H1 (cell line): ENCODE data around the gene MBP. TPM values are rescaled to one million over a fixed set of nuclear protein-coding genes. Genes with fewer than 3 reads are reported as not detected.

Source experiments
- CTCF ChIA-PET: fragments of 300-600 bp; sonication (Branson Sonifier 250); formaldehyde crosslinking; loops from one replicate; lab custom pipeline; 2021; ENCODE audit not compliant: partially characterized antibody; lab: Charles Lee
- POLR2A ChIA-PET: fragments of 300-600 bp; sonication (Branson Sonifier 250); formaldehyde crosslinking; loops from one replicate; lab custom pipeline; 2021; ENCODE audit warnings: inconsistent platforms; ENCODE audit not compliant: partially characterized antibody; lab: Charles Lee
- DNase-seq, 2 experiments: peaks; one replicate each; pipeline versions ENCODE4 v3.0.0 to v3.0.0-alpha.2; 2010 to 2022; ENCODE audit warnings: low spot score in 2 of 2, low read depth in 1 of 2, mixed read lengths in 1 of 2
- FAIRE-seq: peaks from 2 replicates; lab custom pipeline; 2011; peaks lifted over from hg19 to GRCh38; lab: Jason Lieb, UNC
- H2AFZ ChIP-seq: 2 replicates; pipeline ENCODE4 v1.8.1; 2012; ENCODE audit warnings: low read length, inconsistent platforms
- H2AK5ac ChIP-seq: 2 replicates; pipeline ENCODE4 v1.6.1; 2013; ENCODE audit warnings: low read depth, low read length
- H2BK120ac ChIP-seq: replicated peaks from 2 replicates; pipeline ENCODE3; 2013; ENCODE audit warnings: low read depth, low read length, inconsistent platforms
- H2BK12ac ChIP-seq: 2 replicates; pipeline ENCODE4 v1.6.1; 2013; ENCODE audit warnings: low read depth, low read length
- H2BK15ac ChIP-seq: 2 replicates; pipeline ENCODE4 v1.6.1; 2013; ENCODE audit warnings: low read length
- H2BK20ac ChIP-seq: 2 replicates; pipeline ENCODE4 v1.6.1; 2013; ENCODE audit warnings: low read length
- H2BK5ac ChIP-seq: 2 replicates; pipeline ENCODE4 v1.6.1; 2013; ENCODE audit warnings: low read depth, low read length
- H3K14ac ChIP-seq: 2 replicates; pipeline ENCODE4 v1.6.1; 2013; ENCODE audit warnings: inconsistent platforms; ENCODE audit not compliant: insufficient read length
- H3K18ac ChIP-seq: 2 replicates; pipeline ENCODE4 v1.6.1; 2013; ENCODE audit warnings: low read length; ENCODE audit errors: extremely low read depth
- H3K23ac ChIP-seq: 2 replicates; pipeline ENCODE4 v1.6.1; 2013; ENCODE audit warnings: inconsistent platforms; ENCODE audit not compliant: insufficient read length
- H3K23me2 ChIP-seq: 2 replicates; pipeline ENCODE4 v1.6.1; 2013; ENCODE audit warnings: low read depth, low read length
- H3K27ac ChIP-seq: 2 replicates; pipeline ENCODE4 v1.6.1; 2011; ENCODE audit warnings: low read depth, low read length, inconsistent platforms
- H3K27me3 ChIP-seq, 4 experiments: replicated peaks in 1 of 4; 1 replicate in 1 of 4; 2 replicates in 3 of 4; pipeline versions ENCODE4 v1.6.1 to v1.8.1; 2011 to 2013; ENCODE audit warnings: low read length in 3 of 4, mild to moderate bottlenecking in 3 of 4, inconsistent platforms in 2 of 4, mixed read lengths in 2 of 4, moderate library complexity in 1 of 4; ENCODE audit not compliant: control insufficient read depth in 3 of 4, insufficient read depth in 3 of 4; ENCODE audit errors: extremely low read depth in 1 of 4
- H3K36me3 ChIP-seq, 4 experiments: 2 replicates each; pipeline versions ENCODE4 v1.6.1 to v1.8.1; 2011 to 2013; ENCODE audit warnings: mild to moderate bottlenecking in 4 of 4, low read length in 3 of 4, moderate library complexity in 2 of 4, control low read depth in 1 of 4, inconsistent platforms in 1 of 4; ENCODE audit not compliant: insufficient read depth in 4 of 4, control insufficient read depth in 2 of 4
- H3K4ac ChIP-seq: replicated peaks from 2 replicates; pipeline ENCODE3; 2013; ENCODE audit warnings: low read length, low read depth, mixed read lengths, inconsistent platforms; ENCODE audit not compliant: insufficient read length
- H3K4me1 ChIP-seq, 4 experiments: replicated peaks in 1 of 4; 1 replicate in 1 of 4; 2 replicates in 3 of 4; pipeline versions ENCODE4 v1.6.1 to v1.8.1; 2011 to 2013; ENCODE audit warnings: low read length in 3 of 4, inconsistent platforms in 2 of 4, mixed read lengths in 1 of 4; ENCODE audit not compliant: insufficient read depth in 4 of 4, control insufficient read depth in 3 of 4
- H3K4me2 ChIP-seq, 2 experiments: 2 replicates each; pipeline versions ENCODE4 v1.6.1 to v1.8.1; 2011 to 2013; ENCODE audit warnings: low read depth in 2 of 2, low read length in 2 of 2, control low read depth in 1 of 2, inconsistent platforms in 1 of 2, mild to moderate bottlenecking in 1 of 2; ENCODE audit not compliant: insufficient read depth in 1 of 2
- H3K4me3 ChIP-seq, 4 experiments: fragments of 200-600, 300-600 bp in 1 of 4; sonication (generic), shearing (Covaris generic), sonication (Bioruptor Twin) in 1 of 4; 2 replicates each; pipeline versions ENCODE4 v1.5.1 to v1.8.1; 2011 to 2016; ENCODE audit warnings: low read length in 4 of 4, low read depth in 3 of 4, control low read depth in 2 of 4, inconsistent platforms in 2 of 4, mild to moderate bottlenecking in 2 of 4, mixed read lengths in 1 of 4, moderate library complexity in 1 of 4; ENCODE audit not compliant: insufficient read depth in 2 of 4; ENCODE audit errors: extremely low read depth in 1 of 4
- H3K56ac ChIP-seq: replicated peaks from 2 replicates; pipeline ENCODE3; 2013; ENCODE audit warnings: low read depth, mild to moderate bottlenecking, mixed read lengths, low read length, inconsistent platforms; ENCODE audit not compliant: insufficient read length
- H3K79me1 ChIP-seq: 2 replicates; pipeline ENCODE4 v1.6.1; 2013; ENCODE audit warnings: low read depth, low read length, control low read depth
- H3K79me2 ChIP-seq, 2 experiments: 2 replicates each; pipeline versions ENCODE4 v1.6.1 to v1.8.1; 2012 to 2013; ENCODE audit warnings: low read length in 2 of 2, mild to moderate bottlenecking in 2 of 2, inconsistent platforms in 1 of 2; ENCODE audit not compliant: insufficient read depth in 2 of 2, control insufficient read depth in 1 of 2
- H3K9ac ChIP-seq, 4 experiments: replicated peaks in 1 of 4; 1 replicate in 1 of 4; 2 replicates in 3 of 4; pipeline versions ENCODE4 v1.6.1 to v1.8.1; 2011 to 2013; ENCODE audit warnings: low read depth in 3 of 4, low read length in 3 of 4, control low read depth in 2 of 4, mild to moderate bottlenecking in 2 of 4, moderate library complexity in 2 of 4, inconsistent platforms in 1 of 4; ENCODE audit errors: extremely low read depth in 1 of 4
- H3K9me3 ChIP-seq, 2 experiments: 2 replicates each; pipeline versions ENCODE4 v1.6.1 to v1.8.1; 2012 to 2013; ENCODE audit warnings: mild to moderate bottlenecking in 2 of 2, moderate library complexity in 2 of 2, control low read depth in 1 of 2, inconsistent platforms in 1 of 2, low read depth in 1 of 2, low read length in 1 of 2, mixed read lengths in 1 of 2; ENCODE audit not compliant: insufficient read depth in 2 of 2
- H4K20me1 ChIP-seq, 2 experiments: replicated peaks in 1 of 2; 2 replicates each; pipeline versions ENCODE3 to v1.8.1; 2011 to 2013; ENCODE audit warnings: inconsistent platforms in 2 of 2, low read length in 2 of 2, mild to moderate bottlenecking in 1 of 2; ENCODE audit not compliant: insufficient read depth in 2 of 2, control insufficient read depth in 1 of 2
- H4K5ac ChIP-seq: 2 replicates; pipeline ENCODE4 v1.6.1; 2013; ENCODE audit warnings: low read length, low read depth, mixed read lengths, inconsistent platforms; ENCODE audit not compliant: insufficient read length
- H4K8ac ChIP-seq: 2 replicates; pipeline ENCODE4 v1.8.0; 2013; ENCODE audit warnings: mild to moderate bottlenecking, moderate library complexity, low read length, inconsistent platforms; ENCODE audit not compliant: insufficient read depth; ENCODE audit errors: extremely low read depth
- H4K91ac ChIP-seq: replicated peaks from 2 replicates; pipeline ENCODE3; 2013; ENCODE audit warnings: low read length, mixed read lengths, inconsistent platforms; ENCODE audit not compliant: insufficient read length
- ASH2L ChIP-seq: fragments of 200-600, 300-600 bp; sonication (generic); IDR thresholded peaks from one replicate; pipeline ENCODE4 v1.7.1; 2017; ENCODE audit warnings: low read length
- CBX5 ChIP-seq: fragments of 300-800, 300-1000 bp; sonication (generic); IDR thresholded peaks from 2 replicates; pipeline ENCODE4 v1.7.1; 2016; ENCODE audit warnings: antibody characterized with exemption, low read length, low read depth
- CTCF ChIP-seq, 3 experiments: IDR thresholded peaks; 1 replicate in 2 of 3; 2 replicates in 1 of 3; pipeline versions ENCODE4 v1.5.1 to v1.6.1; 2011; ENCODE audit warnings: low read length in 3 of 3, mild to moderate bottlenecking in 3 of 3, inconsistent platforms in 2 of 3, low read depth in 1 of 3, moderate library complexity in 1 of 3; ENCODE audit not compliant: insufficient read depth in 1 of 3; ENCODE audit errors: control extremely low read depth in 1 of 3
- EGR1 ChIP-seq: IDR thresholded peaks from 2 replicates; pipeline ENCODE4 v1.6.1; 2011; ENCODE audit warnings: low read depth, low read length, borderline replicate concordance
- RAD21 ChIP-seq, 2 experiments: IDR thresholded peaks in 1 of 2; conservative IDR thresholded peaks in 1 of 2; 2 replicates each; pipeline ENCODE4 v1.6.1; 2011; ENCODE audit warnings: low read depth in 2 of 2, low read length in 2 of 2, improper control_type of control experiment in 1 of 2, inconsistent platforms in 1 of 2, mild to moderate bottlenecking in 1 of 2, moderate library complexity in 1 of 2
- TEAD4 ChIP-seq: IDR thresholded peaks from 2 replicates; pipeline ENCODE4 v1.6.1; 2012; ENCODE audit warnings: low read depth, low read length, inconsistent platforms, mixed read lengths
- WGBS, 2 experiments: shearing (Covaris generic) in 1 of 2; methylation state at CpG; one replicate each; pipeline versions ENCODE4 v1.1.6 to v1.1.7; 2013 to 2015; ENCODE audit warnings: low lambda C conversion rate in 2 of 2, mixed read lengths in 2 of 2, inconsistent platforms in 1 of 2, low coverage in 1 of 2, missing lambda C conversion rate in 1 of 2; ENCODE audit not compliant: insufficient replicate concordance in 2 of 2, insufficient coverage in 1 of 2, insufficient read length in 1 of 2; ENCODE audit errors: extremely low coverage in 1 of 2, missing lambda C conversion rate in 1 of 2; 5-methylcytosine and 5-hydroxymethylcytosine counted together
- polyA plus RNA-seq, 7 experiments: library from polyadenylated mRNA; depleted of rRNA in 3 of 7; stranded (reverse) in 5 of 7; unstranded in 2 of 7; fragments of >200 nt in 5 of 7; fragments of 200-250 nt in 2 of 7; gene quantifications; 1 replicate in 5 of 7; 2 replicates in 1 of 7; 4 replicates in 1 of 7; pipeline versions ENCODE4 v1.2.1 to v1.2.3, GENCODE V29; 2011 to 2013; ENCODE audit warnings: missing spikeins in 2 of 7, mixed read lengths in 2 of 7
- total RNA-seq: library from RNA; stranded (reverse); fragmentation: NEBNext Ultra II Directional; extraction: Animal tissue kit (Norgen Biotek cat#: 25700); gene quantifications from 2 replicates; pipeline ENCODE4 v1.2.1, GENCODE V29; 2021

Gene MBP
- total and polyA plus RNA-seq, 2 of the 8 experiments (the other 6 are each of a cell fraction or from before 2014, with no cell fraction given) = 7.7 to 19.2 TPM

GRCh38 chr18:77054606-77055428, 77.8 kb downstream of the MBP start:
- Histone ChIP-seq H2BK120ac (no peak overlapping the region), H3K4me1 (peaks cover 15 to 32% (median 21%) of the 10 kb centered on the region in 4 experiments), H3K4me2 (0 out of 4 replicates have a peak overlapping the region, but pooled peaks of 1 of the 2 experiments have one; percentile 8), H2AFZ (no peak overlapping the region), H2BK20ac (no peak overlapping the region), H3K14ac (no peak overlapping the region), H4K20me1 (no peaks in the 10 kb centered on the region), H2AK5ac (no peak overlapping the region), H3K23ac (no peak overlapping the region), H3K79me2 (no peaks in the 10 kb centered on the region), H3K36me3 (no peaks in the 10 kb centered on the region), H2BK15ac (no peak overlapping the region; the same call in 1 of the 2 replicates), H3K4ac (no peak overlapping the region), H3K27ac (no peak overlapping the region), H3K79me1 (no peaks in the 10 kb centered on the region; the same call in 1 of the 2 replicates), H2BK12ac (no peak overlapping the region), H3K27me3 (no peaks in the 10 kb centered on the region), H4K8ac (no peak overlapping the region), H3K9ac (no peak overlapping the region), H3K56ac (no peak overlapping the region), H3K4me3 (no peak overlapping the region), H4K91ac (peak overlapping the region; percentile 47), H4K5ac (no peak overlapping the region), H3K18ac (peak overlapping the region; percentile 3; the same call in 1 of the 2 replicates), H2BK5ac (no peak overlapping the region)
- 76% methylated on average over 15 of the region's 15 CpGs; no CpG with 5 or more reads in 1 of the 2 experiments for WGBS, 2 experiments
- ChIA-PET CTCF (interaction anchor here (0.6 to 4.3 kb wide), 21 partner anchors 9 to 157 kb away, joined by 3 to 27 read pairs (median 3); no protein-coding TSS in a partner anchor), POLR2A (interaction anchor here (0.8 kb wide), 1 partner anchor 63 kb away, joined by 3 read pairs; no protein-coding TSS in a partner anchor)
- DNase-seq = peak in 1 of 2 experiments; percentile 33
- TF ChIP-seq TEAD4 = no peak
- no peak for TF ChIP-seq ASH2L
- TF ChIP-seq RAD21 (IDR thresholded peaks at IDR 0.05 in 1 of 2, conservative IDR thresholded peaks at IDR 0.05 in 1 of 2; ENCODE audit: low read depth in 2 of 2, low read length in 2 of 2) = peak; percentile 60 to 61
- 0 out of 2 replicates have a peak, but pooled peaks have one; percentile 24 for TF ChIP-seq EGR1
- peak; percentile 52 to 60 (median 59) for TF ChIP-seq CTCF (IDR thresholded peaks at IDR 0.05; ENCODE audit: control extremely low read depth in 1 of 3, insufficient read depth in 1 of 3, low read depth in 1 of 3, low read length in 3 of 3)
- TF ChIP-seq CBX5 = no peak
- TF ChIP-seq, all 59 proteins: peak for 3
- Histone ChIP-seq H3K9me3 (no peaks in the 10 kb centered on the region), H3K23me2 (peaks cover 2% of the 10 kb centered on the region; the same call in 1 of the 2 replicates)
- peak; percentile 58 for FAIRE-seq
